Measurements from ENCODE around the gene ELF2. TPM values are rescaled to one million over a fixed set of nuclear protein-coding genes. Genes with fewer than 3 reads are reported as not detected.

The ELF2 gene
- polyA plus RNA-seq, 1 of the 3 experiments (the other 2 are of a cell fraction): 14.0 TPM

DNA sequence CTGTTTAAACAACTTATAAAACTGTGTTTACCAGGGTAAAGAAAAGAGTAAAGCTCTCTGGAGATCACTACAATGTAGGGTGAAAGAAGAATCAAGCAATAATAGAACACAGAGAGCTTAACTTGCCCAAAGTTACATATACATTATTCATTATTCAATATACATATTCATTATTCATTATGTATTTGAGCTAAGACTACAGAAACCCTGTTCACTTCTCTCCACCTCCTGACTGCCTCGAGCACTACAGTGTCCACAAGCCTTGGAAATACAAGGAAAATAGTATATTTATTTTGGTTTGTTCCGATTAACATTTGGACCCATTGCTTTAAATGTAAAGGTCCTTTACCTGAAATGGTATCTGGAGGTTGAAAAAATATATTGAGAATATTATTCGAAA, 35.9 kb upstream of the ELF2 start:
- no peaks in the 10 kb centered on the region for H3F3A ChIP-seq (replicated peaks; ENCODE audit: insufficient read depth)
- H3K27me3 ChIP-seq (ENCODE audit: insufficient read depth): no peaks in the 10 kb centered on the region
- no peaks in the 10 kb centered on the region for H3K36me3 ChIP-seq (replicated peaks in 1 of 2; ENCODE audit: control insufficient read depth in 1 of 2, insufficient read depth in 2 of 2, low read length in 1 of 2)
- ChIA-PET CTCF (interaction anchor here (1.7 kb wide), 1 partner anchor 15 kb away, joined by 3 read pairs; no protein-coding TSS in a partner anchor), POLR2A (no interaction called here)
- H3K27ac ChIP-seq (ENCODE audit: low read depth in 2 of 2, low read length in 1 of 2): no peak overlapping the region
- H3K9me2 ChIP-seq: no peaks in the 10 kb centered on the region
- H3K4me2 ChIP-seq: no peak overlapping the region
- H3K9me3 ChIP-seq: no peaks in the 10 kb centered on the region
- DNase-seq: no peak
- TF ChIP-seq GATA2 (CRISPR knock-in tag; IDR thresholded peaks at IDR 0.05): no peak
- TF ChIP-seq SIN3A (IDR thresholded peaks at IDR 0.05; ENCODE audit: borderline replicate concordance, low read depth, low read length): no peak
- TF ChIP-seq, protein P1, sequence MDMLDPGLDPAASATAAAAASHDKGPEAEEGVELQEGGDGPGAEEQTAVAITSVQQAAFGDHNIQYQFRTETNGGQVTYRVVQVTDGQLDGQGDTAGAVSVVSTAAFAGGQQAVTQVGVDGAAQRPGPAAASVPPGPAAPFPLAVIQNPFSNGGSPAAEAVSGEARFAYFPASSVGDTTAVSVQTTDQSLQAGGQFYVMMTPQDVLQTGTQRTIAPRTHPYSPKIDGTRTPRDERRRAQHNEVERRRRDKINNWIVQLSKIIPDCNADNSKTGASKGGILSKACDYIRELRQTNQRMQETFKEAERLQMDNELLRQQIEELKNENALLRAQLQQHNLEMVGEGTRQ (IDR thresholded peaks at IDR 0.05; ENCODE audit: borderline replicate concordance, low read depth, low read length): no peak
- TF ChIP-seq MEF2A (IDR thresholded peaks at IDR 0.05; ENCODE audit: borderline replicate concordance, low read depth): no peak
- TF ChIP-seq RAD21 (IDR thresholded peaks at IDR 0.05; ENCODE audit: low read length): no peak
- TF ChIP-seq GABPA (IDR thresholded peaks at IDR 0.05; ENCODE audit: low read depth): no peak
- TF ChIP-seq, protein P2, sequence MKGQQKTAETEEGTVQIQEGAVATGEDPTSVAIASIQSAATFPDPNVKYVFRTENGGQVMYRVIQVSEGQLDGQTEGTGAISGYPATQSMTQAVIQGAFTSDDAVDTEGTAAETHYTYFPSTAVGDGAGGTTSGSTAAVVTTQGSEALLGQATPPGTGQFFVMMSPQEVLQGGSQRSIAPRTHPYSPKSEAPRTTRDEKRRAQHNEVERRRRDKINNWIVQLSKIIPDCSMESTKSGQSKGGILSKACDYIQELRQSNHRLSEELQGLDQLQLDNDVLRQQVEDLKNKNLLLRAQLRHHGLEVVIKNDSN (IDR thresholded peaks at IDR 0.05; ENCODE audit: borderline replicate concordance, low read depth): no peak
- no peak for TF ChIP-seq JUND (IDR thresholded peaks at IDR 0.05)
- TF ChIP-seq, protein P3, sequence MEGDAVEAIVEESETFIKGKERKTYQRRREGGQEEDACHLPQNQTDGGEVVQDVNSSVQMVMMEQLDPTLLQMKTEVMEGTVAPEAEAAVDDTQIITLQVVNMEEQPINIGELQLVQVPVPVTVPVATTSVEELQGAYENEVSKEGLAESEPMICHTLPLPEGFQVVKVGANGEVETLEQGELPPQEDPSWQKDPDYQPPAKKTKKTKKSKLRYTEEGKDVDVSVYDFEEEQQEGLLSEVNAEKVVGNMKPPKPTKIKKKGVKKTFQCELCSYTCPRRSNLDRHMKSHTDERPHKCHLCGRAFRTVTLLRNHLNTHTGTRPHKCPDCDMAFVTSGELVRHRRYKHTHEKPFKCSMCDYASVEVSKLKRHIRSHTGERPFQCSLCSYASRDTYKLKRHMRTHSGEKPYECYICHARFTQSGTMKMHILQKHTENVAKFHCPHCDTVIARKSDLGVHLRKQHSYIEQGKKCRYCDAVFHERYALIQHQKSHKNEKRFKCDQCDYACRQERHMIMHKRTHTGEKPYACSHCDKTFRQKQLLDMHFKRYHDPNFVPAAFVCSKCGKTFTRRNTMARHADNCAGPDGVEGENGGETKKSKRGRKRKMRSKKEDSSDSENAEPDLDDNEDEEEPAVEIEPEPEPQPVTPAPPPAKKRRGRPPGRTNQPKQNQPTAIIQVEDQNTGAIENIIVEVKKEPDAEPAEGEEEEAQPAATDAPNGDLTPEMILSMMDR (IDR thresholded peaks at IDR 0.05): no peak
- TF ChIP-seq RCOR1 (IDR thresholded peaks at IDR 0.05; ENCODE audit: low read length): no peak
- TF ChIP-seq RXRA (IDR thresholded peaks at IDR 0.05; ENCODE audit: borderline replicate concordance, low read depth): no peak
- TF ChIP-seq, protein P4, sequence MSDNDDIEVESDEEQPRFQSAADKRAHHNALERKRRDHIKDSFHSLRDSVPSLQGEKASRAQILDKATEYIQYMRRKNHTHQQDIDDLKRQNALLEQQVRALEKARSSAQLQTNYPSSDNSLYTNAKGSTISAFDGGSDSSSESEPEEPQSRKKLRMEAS (IDR thresholded peaks at IDR 0.05; ENCODE audit: low read depth): no peak
- no peak for TF ChIP-seq EZH2phosphoT487 (IDR thresholded peaks at IDR 0.05; ENCODE audit: borderline replicate concordance, low read depth)
- no peak for TF ChIP-seq NFIC (IDR thresholded peaks at IDR 0.05; ENCODE audit: borderline replicate concordance)
- TF ChIP-seq TEAD4 (IDR thresholded peaks at IDR 0.05; ENCODE audit: borderline replicate concordance, insufficient read depth): no peak
- no peak for TF ChIP-seq ELF1 (IDR thresholded peaks at IDR 0.05)
- no peak for TF ChIP-seq SMC3 (IDR thresholded peaks at IDR 0.05; ENCODE audit: low read depth, low read length)
- no peak for TF ChIP-seq TCF12 (IDR thresholded peaks at IDR 0.05)
- no peak for TF ChIP-seq RFX5 (IDR thresholded peaks at IDR 0.05; ENCODE audit: low read length)
- 88% methylated on average over 3 of the region's 3 CpGs for WGBS (ENCODE audit: low lambda C conversion rate)
- peaks cover 0 to 9% of the 10 kb centered on the region in 2 experiments; a peak in 2 of 4 replicates for H3K4me1 ChIP-seq (ENCODE audit: control insufficient read depth in 1 of 2, insufficient read depth in 2 of 2, low read depth in 1 of 2, low read length in 1 of 2)
- H4K20me1 ChIP-seq (ENCODE audit: insufficient read depth): no peaks in the 10 kb centered on the region
- H3K4me3 ChIP-seq (ENCODE audit: low read depth in 2 of 2, low read length in 1 of 2): no peak overlapping the region
- no peak overlapping the region for H3K9ac ChIP-seq
- H2AFZ ChIP-seq (ENCODE audit: low read depth): no peak overlapping the region
- no peaks in the 10 kb centered on the region for H3K79me2 ChIP-seq (ENCODE audit: insufficient read depth)
